ENCODE data around the gene CKLF.

The CKLF gene

GRCh38 chr16:66519482-66520373 is 32.6 kb upstream of the CKLF start:
- DNase-seq = no peak

DNA sequence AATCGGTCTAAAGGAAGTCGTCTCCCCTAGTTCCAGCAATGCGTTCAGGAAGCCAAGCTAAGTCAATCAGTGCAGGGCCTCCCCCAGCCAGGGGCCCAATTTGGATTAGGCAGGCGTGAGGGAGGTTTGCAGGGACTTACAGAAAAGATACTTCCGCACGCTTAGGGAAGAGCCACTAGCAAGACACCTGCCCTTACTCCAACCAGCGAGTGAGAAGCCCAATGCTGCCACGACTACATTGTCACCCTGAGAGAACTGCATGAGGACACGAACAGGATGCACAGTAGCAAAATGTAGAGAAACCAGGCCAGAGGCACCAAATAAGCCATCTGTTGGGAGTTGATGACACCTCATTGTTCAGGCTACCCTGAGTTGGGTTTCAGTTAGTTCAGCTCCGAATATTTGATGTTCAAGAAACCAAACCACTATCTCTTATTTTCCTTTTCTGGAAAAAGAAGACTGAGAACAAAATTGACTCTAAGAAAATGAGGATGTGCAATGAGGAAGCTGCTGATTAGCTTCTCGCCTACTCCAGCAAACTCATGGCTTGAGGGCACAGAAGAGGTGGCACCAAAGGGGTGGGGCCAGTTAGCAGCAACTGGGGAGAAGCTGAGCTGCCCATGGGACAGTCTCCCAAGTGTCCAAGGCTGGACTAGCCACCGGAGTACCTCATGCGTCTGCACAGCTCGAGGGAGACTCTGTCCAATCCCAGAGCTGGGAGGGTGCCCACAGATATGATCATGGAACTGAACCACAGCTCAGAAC is 31.8 kb upstream of the CKLF start:
- no peak for DNase-seq

- DNase-seq = no peak
These were observed 31.1 kb upstream of the CKLF start for GRCh38 chr16:66521252-66521713.

GRCh38 chr16:66521951-66522771 is 30.2 kb upstream of the CKLF start:
- DNase-seq = no peak

- no peak for DNase-seq
These were observed 29.4 kb upstream of the CKLF start for GRCh38 chr16:66522816-66523590.

DNA sequence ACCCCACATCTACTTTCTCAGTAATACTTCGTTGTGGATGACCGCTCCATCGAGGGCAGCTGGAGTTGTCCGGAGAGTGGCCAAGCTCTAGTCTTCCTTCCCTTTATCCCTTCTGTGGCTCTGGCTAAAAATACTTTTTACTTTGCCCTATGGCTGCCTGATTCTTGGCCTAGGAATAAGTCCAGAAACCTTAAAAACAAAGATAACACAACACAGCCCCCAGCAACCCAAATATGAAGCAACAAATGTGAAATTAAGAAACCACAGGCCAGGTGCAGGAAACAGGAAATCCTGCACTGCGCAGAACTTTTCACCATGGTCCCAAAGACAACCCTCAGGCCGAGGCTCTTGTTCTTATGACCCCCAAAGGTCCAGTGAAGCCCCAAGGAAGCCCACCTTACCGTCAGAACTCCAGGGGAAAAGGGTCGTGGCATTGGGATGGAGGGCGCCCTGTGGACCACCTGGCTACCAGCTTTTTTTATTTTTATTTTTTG is 28.5 kb upstream of the CKLF start:
- no peak for DNase-seq

- DNase-seq = no peak
These were observed 27.7 kb upstream of the CKLF start for GRCh38 chr16:66524601-66525164.

DNA sequence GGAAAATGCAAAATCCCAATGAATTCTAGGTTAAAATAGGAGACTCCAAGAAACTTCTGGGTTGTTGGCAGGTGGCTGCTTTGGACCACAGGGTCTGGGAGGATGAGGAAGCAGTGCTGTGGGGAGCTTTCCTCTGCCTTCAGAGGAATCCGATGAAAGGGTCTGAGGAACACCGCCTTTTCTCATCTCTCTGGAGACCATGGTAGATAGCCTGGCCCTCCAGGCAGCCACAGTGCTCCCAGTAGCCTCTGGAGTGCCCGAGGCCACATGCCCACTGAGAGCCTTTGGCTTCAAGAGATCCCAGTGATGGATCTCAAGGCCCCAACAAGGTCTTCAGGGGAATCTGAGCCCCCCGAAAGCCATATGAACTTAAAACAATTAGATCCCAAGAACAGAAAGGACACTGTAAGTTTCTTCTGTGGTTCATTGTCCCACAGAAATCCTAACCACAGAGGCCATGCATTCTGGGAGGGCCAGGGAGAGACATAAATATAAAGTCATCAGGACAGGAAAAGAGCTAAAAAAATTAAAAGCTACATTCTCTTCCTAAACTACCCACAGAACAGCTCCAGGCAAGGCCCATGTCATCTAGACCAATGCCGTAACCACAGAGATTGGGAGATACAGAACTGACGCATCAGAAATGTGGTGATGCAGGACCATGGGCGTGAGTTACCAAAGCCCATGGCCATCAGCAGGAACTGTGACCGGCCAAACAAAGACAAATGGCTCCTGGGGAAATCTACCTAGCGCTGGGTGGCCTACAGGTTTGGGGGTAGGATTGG is 26.8 kb upstream of the CKLF start:
- DNase-seq = no peak

DNA sequence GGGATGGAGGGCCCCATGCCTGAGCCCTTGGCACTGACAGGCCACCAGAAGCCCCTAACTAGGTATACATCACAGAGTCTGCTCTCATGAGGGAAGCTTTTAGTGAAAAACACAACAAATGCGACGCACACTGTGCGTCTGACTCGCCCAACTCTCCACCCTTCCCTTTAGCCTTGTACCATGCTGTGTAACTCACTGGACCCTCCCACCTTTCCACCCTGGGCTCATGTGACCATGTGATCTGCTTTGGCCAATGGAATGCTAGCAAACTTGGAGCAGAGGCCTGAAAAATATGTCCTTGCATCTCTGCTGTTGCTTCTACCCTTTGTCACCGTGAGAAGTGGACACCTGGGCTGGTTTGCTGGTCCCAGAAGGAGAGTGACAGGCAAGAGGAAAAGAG is 24.1 kb upstream of the CKLF start:
- no peak for DNase-seq

- no peak for DNase-seq
These were observed 22.9 kb upstream of the CKLF start for GRCh38 chr16:66529475-66529874.

- DNase-seq = no peak
These were observed 18.0 kb upstream of the CKLF start for GRCh38 chr16:66534376-66534799.

DNA sequence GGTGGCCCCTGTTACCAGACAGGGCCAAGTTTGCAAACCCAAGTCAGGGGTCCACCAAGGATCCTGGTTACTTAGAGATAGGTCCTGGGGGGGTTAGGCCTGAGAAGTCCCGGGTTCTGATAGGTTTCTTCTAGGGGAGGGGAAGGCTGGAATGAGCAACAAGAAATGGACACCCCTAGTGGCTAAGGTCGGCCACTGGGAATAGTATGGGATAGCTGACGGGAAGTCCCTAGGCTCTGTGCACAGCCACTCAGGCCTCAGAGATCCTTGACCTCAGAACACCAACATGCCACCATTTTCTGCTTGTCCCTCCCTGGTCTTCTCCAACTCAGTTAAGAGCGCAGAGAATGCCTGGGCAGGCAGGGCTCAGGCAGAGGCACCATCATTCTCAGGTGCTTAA is 15.9 kb upstream of the CKLF start:
- DNase-seq = no peak

DNA sequence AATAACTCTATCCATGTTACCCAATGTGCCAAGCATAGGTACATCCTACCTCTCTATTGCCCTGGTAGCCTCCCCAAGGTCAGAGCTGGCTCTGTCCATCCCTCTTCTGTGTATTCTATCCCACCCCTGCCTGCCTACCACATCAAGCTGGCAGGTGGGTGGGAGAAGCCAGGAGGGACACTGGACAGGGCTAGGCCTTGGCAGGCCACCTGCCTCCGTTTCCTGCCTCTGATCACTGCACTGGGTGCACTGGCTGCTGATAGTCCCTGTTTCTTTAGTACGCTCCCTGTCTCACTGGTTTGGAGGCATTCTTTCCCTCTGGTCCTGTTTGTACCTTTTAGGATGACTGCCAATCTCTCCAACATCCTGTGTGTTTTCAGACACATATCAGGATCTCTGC is 15.1 kb upstream of the CKLF start:
- DNase-seq = no peak

DNA sequence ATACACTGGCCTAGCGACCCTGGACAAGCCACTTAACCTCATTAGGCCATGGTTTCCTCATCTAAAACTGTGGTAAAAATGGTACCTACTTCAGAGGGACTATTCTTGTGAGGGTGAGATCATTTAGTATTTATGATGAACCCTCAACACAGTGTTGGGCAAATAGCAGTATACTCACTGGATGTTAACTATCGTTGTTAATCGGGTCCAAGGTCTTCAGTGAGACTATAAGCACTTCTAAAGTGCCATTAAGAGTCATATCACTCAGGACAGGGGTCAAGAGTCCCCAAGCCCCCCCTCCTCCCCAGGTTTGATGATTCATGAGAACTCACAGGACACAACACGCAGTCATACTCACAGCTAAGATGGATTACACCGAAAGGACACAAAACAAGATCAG is 13.5 kb upstream of the CKLF start:
- DNase-seq = no peak

DNA sequence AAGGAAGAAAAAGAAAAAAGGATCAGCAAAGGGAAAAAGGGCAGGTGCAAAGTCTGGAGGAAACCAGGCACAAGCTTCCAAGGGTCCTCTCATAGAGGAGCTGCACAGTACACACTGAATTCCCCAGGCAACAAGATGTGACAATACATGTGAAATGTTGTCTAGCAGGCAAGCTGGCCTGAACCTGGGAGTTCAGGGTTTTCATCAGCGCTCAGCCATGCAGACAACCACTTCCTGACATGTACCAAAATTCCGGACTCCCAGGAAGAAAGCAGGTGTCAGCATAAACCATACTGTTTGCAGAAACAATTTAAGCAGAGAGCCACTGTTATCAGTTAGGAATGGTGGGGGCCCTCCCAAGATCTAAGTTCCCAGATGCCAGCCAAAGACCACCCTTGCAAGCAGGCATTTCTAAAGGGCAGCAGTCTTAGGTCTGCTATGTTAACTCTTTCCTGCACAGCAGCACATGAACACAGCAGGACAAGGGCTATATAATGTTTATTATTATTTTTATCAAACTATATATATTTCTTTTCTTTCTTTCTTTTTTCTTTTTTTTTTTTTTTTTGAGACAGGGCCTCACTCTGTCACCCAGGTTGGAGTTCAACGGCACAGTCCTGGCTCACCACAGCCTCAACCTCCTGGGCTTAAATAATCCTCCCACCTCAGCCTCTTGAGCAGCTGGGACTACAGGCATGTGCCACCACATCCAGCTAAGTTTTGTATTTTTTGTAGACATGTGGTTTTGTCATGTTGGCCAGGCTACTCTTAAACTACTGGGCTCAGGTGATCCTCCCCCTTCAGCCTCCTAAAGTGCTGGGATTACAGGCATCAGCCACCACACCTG is 12.5 kb upstream of the CKLF start:
- no peak for DNase-seq

GRCh38 chr16:66541388-66542355 is 10.7 kb upstream of the CKLF start:
- DNase-seq = no peak

- no peak for DNase-seq
These were observed 10.0 kb upstream of the CKLF start for GRCh38 chr16:66542396-66542795.

- DNase-seq = no peak
These were observed 8.8 kb upstream of the CKLF start for GRCh38 chr16:66543541-66543940.

All from cortex of kidney (tissue), 1 donor.